IPS-11a (cell line): Measurements from ENCODE around the gene INPP4B.
"Not testable (repeated sequence)": the region's sequence is repeated elsewhere in the genome, so short reads cannot be mapped to it uniquely, and the experiment has no call there.

Experiments used
- H3K4me3 ChIP-seq: one replicate; pipeline ENCODE4 v1.5.1; 2013; ENCODE audit warnings: low read depth, low read length, control low read depth

Gene INPP4B

GRCh38 chr4:142550965-142551364 is 295.1 kb downstream of the INPP4B start:
- H3K4me3 ChIP-seq: no peak overlapping the region

DNA sequence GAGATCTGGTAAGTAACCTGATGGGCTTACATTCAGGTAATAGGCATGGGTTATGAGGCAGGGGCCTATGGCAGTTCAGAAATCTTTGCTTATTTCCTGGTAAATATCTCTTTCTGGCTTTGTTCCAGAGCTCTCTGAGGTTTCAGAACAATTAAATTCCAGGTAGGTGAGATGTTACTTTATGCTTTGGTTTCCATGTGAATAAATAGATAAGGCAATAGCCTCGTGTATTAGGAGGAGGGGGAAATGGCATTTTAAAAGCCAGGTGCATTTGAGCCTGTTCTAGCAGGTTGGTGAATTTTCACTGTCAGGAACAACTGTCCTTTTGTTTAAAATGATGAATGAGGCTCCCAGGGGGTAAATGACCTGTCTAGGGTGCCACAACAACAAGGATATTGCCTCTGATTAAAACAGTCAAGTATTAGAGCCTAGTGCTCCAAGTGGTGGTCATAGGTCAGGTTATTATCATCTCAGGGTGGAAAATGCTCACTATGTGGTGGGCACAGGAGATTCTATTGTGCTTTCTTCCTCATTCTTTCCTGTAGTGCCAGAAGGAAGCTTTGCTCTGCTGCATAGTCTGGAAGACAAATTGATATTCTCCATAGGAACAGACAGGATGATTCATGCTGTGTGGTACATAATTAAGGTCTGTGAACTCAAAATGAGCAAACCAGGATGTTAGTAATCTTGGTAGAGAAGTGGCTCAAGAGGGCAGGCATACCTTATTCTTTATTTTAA is 296.2 kb downstream of the INPP4B start:
- no peak overlapping the region for H3K4me3 ChIP-seq

GRCh38 chr4:142549248-142549647 is 296.9 kb downstream of the INPP4B start:
- no peak overlapping the region for H3K4me3 ChIP-seq

- H3K4me3 ChIP-seq: no peak overlapping the region
Measured at GRCh38 chr4:142548491-142548890, 297.6 kb downstream of the INPP4B start.

GRCh38 chr4:142547974-142548373 is 298.1 kb downstream of the INPP4B start:
- no peak overlapping the region for H3K4me3 ChIP-seq

GRCh38 chr4:142544594-142544993 is 301.5 kb downstream of the INPP4B start:
- H3K4me3 ChIP-seq: no peak overlapping the region

DNA sequence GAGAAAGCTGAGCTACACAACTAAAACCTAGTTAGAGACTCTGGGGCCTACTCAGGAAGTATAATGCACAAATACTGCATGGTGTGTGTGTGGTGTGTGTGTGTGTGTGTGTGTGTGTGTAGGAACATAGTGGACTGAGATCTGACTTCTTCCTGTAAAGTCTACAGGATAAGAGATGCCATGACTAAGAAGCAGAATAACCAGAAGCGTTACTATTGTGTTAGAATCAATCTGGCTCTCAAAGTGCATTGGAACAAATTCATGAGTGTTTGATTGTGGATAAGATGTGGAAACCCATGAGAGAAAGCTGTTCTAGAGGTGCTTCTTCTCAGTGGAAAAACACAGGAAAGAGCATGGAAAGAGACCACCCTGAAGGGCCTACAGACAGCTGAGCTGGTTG is 302.1 kb downstream of the INPP4B start:
- H3K4me3 ChIP-seq: no peak overlapping the region

- no peak overlapping the region for H3K4me3 ChIP-seq
Measured at GRCh38 chr4:142540483-142540804, 305.7 kb downstream of the INPP4B start.

GRCh38 chr4:142539796-142540482 is 306.2 kb downstream of the INPP4B start:
- no peak overlapping the region for H3K4me3 ChIP-seq

- H3K4me3 ChIP-seq: no peak overlapping the region
Measured at GRCh38 chr4:142535009-142535408, 311.1 kb downstream of the INPP4B start.

DNA sequence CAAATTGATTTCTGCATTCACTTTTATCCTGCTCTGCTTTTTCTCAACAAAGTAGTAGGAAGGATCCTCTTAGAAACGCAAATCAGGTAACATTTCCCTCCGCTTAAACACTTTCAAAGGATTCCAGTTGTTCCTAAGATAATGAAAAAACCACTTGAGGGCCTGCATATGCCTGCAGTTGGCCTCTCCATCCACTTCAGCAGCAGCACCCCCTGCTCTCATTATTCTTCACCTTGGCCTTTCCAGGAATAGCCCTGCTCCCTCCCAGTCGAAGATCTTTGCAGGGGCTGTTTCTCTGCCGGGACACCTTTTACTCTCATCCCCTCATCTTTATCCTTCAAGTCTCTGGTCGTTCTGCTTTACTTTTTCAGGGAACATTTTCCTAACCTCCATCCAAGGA is 314.0 kb downstream of the INPP4B start:
- no peak overlapping the region for H3K4me3 ChIP-seq

DNA sequence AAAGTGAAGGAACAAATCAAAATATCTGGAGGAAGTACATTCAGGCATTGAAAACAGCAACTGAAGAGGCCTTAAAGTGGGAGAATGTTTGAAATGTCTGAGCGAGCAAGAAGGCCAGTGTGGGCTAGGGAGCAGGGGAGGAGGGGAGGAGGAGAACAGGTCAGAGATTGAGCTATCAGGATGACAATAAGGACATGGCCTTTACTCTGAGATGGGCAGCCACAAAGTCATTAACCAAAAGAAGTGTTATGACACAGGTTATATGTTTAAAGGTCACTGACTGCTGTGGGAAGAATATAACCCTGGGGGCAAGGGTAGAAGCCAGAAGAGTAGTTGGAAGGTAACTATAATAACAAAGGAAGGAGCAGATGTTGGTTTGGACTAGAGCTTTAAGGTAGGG is 315.4 kb downstream of the INPP4B start:
- no peak overlapping the region for H3K4me3 ChIP-seq

GRCh38 chr4:142528433-142528832 is 317.7 kb downstream of the INPP4B start:
- no peak overlapping the region for H3K4me3 ChIP-seq

GRCh38 chr4:142523111-142523510 is 323.0 kb downstream of the INPP4B start:
- H3K4me3 ChIP-seq: no peak overlapping the region

GRCh38 chr4:142519342-142519741 is 326.8 kb downstream of the INPP4B start:
- H3K4me3 ChIP-seq: no peak overlapping the region

- no peak overlapping the region for H3K4me3 ChIP-seq
Measured at GRCh38 chr4:142516686-142517526, 329.2 kb downstream of the INPP4B start.

- H3K4me3 ChIP-seq: no peak overlapping the region
Measured at GRCh38 chr4:142512161-142512560, 333.9 kb downstream of the INPP4B start.

GRCh38 chr4:142509881-142510280 is 336.2 kb downstream of the INPP4B start:
- H3K4me3 ChIP-seq: no peak overlapping the region

DNA sequence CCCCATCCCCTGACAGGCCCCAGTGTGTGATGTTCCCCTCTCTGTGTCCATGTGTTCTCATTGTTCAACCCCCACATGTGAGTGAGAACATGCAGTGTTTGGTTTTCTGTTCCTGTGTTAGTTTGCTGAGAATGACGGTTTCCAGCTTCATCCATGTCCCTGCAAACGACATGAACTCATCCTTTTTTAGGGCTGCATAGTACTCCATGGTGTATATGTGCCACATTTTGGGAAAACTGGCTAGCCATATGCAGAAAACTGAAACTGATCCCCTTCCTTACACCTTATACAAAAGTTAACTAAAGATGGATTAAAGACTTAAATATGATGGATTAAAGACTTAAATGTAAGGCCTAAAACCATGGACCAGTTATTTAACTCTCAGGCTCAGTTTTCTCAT is 336.7 kb downstream of the INPP4B start:
- H3K4me3 ChIP-seq: not testable (repeated sequence)

DNA sequence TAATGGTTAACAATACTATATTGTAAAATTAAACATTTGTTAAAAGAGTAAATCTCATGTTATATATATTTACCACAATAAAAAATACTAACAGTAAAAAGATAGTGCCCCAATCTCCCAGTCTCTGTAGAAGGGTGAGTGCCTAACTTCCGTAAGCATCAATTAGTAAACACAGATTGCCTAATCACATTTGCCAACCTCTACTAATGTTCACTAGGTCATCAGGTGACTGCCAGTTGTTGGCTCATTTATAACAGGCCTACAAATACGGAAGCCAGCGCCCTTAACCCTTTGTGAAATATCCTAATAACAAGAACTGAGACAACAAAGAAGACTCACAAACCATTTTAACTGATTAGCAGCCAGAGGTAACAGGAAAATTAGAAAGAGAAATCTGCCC is 345.1 kb downstream of the INPP4B start:
- no peak overlapping the region for H3K4me3 ChIP-seq

DNA sequence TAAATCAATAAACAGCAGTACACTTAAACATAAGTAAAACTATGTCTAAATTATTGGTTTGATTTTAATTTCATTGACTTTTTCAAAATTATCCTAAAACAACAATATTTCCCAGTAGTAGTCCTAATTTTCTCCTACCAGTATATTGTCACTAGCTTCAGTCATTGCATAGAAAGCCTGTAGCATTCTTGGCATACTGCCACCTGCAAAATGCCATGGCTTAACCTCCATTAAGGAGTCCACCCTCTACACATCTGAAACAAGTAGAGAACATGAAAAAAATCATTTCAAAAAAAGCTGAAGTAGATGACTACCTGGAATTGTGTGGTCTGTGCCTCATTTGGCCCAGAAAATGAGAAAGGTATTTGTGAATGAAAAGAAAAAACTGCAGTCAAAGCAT is 348.5 kb downstream of the INPP4B start:
- H3K4me3 ChIP-seq: no peak overlapping the region
